ENCODE results near the gene PREX1.

Gene PREX1

DNA sequence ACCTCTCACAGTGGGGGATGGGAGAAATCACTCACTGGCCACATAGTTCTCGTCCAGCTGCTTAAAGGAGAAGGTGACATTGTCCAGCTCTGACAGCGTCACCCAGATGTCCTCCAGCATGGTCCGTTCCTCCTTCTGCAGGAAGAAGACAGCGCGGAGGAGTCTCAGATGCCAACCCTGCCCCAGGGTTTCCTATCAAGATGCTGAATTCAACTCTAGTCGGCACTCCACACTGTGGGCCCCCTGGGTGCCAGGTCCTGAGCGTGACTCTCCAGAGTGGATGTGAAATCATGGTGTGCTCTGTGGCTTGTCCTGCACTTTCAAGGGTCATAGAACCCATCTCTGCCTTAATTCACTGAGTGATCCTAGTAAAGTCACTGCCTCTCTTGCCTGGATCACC, 193.2 kb downstream of the PREX1 start:
- DNase-seq (ENCODE audit: low read depth) = no peak

DNA sequence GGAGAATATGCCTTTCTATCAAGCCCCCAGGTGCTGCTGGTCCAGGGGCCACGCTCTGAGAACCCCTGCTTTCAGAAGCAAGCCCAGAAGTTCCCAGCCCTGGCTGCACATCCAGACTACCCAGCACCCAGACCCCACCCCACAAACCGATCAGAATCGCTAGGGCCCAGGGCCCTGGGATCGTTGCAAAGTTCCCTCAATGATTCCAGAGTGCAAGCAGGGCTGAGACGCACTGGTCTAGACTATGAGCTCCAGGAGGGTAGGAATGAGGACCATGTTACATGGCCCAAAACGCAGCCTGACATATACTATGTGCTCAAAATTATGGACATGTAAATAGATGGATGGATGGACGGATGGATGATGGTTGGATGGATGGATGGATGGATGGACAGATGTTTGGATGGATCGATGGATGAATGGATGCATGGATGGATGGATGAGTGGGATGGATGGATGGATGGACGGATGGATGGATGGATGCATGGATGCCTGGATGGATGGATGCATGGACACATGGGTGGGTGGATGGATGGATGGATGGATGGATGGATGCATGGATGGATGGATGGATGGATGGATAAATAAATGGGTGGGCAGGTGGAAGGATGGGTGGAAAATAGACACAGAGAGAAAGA, 194.1 kb downstream of the PREX1 start:
- no peak for DNase-seq (ENCODE audit: low read depth)

DNA sequence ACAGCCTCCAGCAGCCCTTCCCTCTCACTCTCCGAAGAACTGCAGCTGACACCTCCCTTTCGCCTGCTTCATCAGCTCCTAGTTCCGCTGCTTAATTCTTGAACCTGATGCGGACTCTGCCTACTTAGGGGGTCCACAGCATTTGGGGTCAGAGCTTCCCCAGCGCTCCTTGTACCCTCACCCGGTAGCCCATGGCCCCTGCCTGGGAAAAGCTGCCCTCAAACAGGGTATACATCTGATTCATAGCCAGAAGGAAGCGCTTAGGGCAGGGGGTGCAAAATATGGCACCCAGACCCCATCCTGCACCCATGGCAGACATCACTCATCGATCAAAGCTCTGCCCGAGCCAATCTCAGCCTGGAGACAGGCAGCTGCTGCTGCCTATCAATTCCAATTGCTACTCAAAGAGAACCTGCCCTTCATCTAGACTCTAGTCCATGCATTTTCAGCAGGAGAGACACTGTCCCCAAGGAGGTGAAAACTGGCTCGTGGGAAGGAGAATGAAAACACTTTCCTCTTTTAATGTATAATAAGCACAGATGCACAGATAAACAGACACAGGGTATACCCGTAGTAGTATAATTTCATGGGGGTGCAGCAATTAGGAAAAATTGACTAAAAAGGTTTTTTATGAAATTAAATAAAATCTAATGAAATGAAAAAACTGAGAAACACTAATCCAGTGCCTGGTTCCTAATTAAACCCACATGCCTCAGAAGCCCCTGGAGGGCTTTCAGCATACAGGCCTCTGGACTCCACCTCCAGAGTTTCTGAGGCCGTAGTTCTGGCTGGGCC, 194.8 kb downstream of the PREX1 start:
- DNase-seq (ENCODE audit: low read depth) = no peak

DNA sequence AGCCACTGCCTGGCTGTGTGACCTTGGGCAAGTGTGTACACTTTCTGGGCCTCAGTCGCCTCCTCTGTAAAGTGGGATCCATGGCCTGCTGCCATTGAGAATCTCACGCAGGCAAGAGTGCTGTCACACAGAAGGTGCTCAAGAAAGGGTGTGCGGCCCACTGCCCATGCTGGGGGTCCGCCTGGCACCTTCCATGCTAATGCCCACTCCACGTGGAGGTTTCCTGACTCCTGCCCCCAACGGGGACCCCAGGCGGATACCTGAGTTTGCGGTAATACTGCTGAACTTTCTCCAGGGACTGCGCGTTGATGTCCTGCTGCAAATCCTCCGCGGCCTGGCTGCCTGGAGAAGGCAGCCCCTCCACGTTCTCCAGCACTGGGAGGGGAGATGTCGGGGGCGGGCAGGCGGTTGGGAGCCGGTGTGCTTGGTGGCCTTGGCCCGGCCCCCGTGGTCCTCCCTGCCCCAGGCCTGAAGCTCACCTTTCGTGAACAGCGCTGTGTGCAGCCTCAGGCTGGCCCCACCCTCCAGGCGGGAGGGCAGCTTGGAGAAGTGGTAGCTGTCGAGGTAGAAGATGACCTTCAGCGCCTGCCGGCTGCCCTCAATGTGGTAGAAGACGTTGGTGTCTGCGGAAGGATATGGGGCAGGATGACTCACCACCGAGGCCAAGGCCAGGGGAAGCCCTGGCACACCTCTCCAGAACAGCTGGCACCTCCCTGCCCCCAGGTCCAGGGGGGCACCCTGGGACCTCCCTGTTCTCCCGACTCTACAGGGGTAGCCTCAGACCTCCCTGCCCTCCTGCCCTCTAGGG, 195.6 kb downstream of the PREX1 start:
- no peak for DNase-seq (ENCODE audit: low read depth)

DNA sequence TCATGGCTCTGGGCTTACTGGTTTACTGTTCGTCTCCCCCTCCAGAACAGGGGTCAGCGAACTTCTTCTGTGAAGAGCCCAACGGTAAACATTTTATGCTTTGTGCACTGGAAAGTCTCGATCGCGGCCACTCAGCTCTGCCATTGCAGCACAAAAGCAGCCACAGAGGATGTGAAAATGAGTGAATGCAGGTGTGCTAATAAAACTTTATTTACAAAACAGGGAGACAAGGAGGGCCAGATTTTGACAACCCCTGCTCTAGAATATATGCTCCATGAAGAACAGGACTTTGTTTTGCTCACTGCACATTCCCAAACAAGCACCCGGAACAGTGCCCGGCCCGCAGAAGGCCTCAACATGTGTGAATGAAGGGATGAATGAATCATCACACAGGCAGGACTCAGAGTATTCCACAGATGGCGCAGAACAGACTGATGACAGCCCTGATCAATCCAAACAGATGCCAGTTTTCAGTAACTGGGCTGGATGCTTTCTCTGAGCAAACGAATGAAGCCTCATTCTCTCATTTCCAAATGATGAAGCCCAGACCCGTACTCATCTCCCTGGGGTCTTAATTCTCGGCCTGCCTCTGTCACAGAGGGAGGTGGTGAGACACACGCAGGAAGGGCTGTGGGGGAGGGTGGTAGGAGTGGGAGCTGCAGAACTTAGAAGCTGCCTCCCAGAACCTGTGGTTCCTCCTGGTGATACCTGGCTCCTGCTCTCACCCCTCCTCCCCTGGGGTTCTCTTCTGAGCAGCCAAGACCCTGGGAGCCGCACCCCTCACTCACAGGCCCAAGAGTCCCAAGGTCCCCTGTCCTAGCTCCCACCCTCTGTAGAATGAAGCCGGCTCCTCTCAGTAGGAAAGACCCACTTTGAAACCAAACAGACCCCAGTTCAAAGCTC, 196.4 kb downstream of the PREX1 start:
- DNase-seq (ENCODE audit: low read depth) = peak; percentile 61

DNA sequence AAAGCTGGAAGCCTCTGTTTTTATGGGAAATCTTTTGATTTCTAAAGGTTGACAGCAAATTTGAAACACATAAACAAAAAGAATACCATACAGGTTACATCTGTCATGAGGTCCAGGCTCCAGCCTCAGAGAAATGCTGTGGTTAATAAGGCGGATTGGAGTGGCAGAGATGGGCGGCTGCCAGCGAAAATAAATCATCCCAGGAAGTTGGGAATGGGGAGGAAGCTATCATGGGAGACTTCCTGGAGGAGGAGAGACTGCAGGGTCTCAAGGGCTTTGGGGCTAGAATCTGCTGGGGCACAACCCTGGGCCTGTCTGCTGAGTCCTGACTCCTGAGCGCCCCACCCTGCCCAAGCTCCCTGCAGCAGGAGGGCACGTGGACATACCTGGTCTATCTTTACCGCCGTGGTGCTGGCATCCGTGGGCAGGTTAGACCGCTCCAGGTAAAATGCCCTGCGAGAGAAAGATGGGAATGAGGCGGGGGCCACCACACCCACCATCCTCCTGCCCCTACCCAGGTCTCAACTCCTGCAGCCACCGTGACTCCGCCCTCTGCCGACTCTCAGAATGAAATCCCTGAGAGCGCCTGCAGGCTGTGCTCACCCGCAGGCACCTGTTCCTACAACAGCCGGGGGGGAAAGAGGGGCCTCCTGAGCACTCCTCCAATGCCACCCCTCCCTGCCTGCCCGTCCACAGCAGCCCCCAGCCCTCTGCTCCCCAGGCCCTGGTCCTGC, 197.3 kb downstream of the PREX1 start:
- no peak for DNase-seq (ENCODE audit: low read depth)

DNA sequence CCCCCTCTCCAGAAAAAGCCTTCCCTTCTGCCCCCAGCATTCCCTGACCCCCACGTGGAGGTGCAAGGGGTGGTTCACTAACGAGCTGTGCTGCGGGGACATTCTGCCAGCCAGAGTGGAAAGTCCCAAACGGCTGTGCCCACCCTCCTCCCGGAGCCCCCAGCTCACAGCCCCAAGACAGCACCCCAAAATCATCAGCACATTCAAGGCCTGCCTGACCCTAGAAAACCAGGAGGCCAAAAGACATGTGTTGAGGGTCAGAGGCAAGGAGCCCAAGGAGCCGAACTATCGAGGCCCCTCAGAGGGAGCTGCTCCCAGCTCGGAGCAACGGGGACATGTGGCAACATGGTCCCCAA, 197.9 kb downstream of the PREX1 start:
- DNase-seq (ENCODE audit: low read depth) = no peak

DNA sequence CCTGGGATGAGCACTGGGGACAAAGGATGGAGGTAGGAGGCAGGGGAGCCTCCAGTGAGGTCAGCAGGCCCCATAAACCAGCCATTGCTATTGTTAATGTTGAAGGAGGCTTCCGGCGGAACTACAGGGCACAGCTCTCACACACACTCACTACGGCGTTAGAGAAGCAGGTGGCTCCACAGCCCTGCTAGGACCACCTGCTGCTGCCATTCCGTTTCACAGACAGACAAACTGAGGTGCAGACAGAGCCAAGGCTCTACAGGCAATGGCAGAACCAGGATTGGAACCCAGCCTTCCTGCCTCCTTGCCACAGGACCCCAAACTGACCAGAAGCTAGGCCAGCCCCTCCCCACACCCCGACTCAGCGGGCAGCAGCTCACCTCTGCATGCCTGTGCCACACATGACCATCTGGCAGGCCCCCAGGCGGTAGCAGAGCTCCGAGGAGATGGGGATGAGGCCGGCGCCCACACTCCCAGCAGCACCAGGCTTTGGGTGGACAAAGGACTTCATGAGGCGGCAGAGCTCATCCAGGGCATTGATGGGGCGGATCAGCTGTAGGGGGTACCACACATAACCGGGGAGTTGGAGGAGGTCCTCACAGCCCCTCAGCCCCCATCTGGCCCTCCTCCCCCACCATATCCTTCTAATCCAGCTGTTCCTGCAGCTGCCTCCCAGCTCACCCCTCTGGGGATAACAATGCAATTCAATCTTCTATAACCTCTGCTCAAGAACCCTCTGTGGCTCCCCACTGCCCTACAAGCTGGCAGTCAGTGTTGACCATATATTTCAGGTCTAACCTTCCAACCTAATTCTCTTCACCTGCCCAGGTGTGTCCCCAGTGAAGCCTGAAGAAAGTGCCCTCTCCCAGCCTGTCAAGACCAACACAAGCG, 198.5 kb downstream of the PREX1 start:
- DNase-seq (ENCODE audit: low read depth) = no peak

DNA sequence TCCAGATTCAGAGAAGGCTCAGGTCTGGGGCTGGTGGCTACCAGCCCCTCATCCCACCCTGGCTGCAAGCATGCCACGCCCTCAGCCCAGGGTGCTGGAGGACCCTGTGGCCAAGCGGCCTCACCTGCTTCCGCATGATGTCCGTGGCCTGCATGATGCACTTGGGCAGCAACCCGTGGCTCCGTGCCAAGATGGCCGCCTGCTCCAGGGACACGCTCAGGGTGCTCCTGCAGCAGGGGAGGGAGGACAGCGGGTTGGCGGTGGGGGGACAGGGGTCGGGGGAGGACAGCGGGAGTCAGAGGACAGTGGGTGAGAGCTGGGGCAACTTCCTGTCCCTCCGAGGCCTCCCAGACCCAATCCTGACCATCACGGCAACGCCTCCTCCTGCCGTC, 200.1 kb downstream of the PREX1 start:
- DNase-seq (ENCODE audit: low read depth) = no peak

DNA sequence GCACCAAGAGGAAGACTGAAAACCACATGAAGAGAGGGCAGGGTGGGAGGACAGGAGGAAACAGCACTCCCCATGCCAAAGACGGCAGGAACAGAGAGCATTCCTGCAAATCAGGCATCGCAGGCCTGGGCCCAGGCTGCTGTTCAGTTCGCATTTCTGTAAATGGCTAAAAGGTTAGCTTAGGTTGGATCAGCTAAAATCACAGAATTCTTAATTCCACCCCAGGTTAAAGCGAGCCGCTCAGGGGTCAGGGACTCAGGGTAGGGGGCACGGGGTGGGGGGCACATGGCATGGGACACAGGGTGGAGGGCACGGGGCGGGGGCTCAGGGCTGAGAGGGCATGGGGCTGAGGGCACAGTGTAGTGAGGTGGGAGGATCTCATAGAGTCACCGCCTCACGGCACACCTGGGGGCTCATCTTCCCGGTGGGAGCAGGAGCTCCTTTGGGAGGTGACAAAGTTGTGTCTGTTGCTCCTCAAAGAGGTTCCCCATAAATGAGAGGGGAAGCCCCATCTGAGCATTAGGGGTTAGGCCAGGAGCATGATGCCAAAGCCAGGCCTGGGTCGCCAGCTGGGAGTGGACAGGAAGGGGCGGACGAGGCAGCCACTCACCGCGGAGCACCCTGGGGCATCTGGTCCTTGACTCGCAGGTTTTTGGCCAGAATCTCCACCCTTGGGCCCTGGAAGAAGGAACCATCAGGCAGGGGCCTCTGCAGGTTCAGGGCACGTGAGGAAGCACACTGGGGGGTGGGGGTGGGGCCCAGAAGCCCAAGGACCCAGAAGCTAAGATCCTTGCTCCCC, 200.7 kb downstream of the PREX1 start:
- no peak for DNase-seq (ENCODE audit: low read depth)

DNA sequence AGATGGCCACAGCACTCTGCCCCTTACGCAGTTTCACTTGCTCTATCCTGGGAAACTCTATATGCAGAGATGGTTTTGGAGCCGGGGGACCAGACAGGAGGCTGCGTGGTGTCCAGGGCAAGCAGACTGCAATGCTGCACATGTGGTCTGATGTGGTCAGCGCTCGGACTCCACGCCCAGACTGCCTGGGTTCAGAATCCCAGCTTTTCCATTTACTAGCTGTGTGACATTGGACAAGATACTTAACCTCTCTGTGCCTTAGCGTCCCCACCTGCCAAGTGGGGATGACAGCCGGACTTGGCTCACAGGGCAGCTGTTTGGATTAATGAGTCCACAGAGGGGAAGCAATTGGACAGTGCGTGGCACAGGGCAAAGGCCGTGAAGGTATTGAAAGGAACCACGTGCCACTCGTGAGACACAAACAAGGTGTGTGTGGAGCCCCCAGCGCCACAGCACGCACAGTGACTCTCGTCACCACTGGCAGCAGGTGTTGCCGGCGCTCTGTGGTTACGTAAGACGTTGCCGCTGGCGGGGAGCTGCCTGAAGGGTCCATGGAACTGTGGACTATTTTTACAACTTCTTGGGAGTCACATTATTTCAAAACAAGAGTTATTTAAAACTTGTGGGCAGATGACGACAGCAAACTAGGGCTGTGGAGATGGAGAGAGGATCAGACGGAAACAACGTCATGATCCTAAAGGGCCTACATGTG, 201.4 kb downstream of the PREX1 start:
- no peak for DNase-seq (ENCODE audit: low read depth)

DNA sequence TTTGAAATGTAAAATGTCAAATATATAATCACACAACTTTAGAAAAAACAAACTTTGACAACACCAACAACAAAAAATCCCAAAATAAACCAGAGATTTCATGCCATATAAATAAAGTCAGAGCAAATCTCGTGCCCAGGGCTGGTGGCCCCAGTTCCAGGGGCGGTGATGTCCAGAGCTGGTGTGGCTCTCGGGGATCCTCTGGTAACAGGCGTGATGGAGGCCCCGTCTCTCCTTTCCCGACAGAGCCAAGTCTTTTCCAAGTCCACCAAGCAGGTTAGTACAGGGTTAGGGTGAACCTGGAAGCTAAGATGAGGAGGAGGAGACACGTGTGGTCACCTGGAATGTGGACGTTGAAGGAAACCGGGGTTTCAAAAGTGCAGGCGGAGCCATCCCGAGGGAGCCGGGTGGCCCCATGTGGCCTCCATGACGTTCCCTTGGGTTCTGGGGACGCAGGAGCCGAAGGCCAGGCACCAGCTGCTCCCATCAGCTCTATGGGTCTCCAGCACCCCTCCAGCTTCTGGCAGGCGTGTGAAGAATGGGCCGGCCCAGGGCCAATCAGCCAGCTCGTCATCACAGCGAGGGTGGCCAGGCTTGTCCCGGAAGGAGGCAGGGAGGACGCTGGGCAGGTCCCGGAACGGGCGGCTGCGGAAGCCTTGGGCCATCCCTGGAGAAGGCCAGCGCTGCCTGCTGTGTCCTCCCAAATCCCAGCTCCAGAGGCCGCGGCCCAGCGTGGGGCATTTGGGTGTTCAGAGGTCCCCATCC, 202.5 kb downstream of the PREX1 start:
- no peak for DNase-seq (ENCODE audit: low read depth)

DNA sequence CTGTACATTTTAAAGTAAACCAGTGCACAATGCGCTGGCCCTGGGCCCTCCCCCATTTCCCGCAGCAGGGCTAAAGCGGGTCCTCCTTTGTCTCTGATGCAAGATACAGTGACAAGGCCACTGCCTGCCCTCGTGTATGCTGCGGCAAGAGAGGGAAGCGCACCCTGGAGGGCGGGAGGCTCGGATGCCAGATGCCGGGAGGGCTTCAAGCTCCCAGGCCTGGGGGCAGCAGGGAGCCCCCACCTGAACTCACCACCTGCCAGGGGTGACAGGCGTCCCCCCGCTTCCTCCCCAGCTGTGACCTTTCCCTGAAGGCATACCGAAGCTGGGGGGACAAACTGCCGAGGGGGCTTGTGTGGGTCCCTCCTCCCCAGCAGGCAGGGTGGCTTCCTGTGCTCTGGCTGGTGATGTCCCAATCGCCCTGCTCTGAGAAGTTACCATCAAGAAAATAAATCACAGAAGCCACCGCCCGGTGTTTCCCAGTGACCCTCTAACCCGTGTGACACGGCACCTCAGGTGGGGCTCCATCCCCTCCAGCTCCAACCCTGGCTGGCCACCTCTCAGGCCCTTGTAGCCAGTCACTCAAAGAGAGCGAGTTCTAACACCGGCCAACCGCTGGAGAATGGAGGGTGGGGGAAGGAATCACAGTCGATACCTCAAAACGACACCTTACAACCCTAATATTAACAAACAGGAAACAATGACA, 203.3 kb downstream of the PREX1 start:
- DNase-seq (ENCODE audit: low read depth) = no peak

DNA sequence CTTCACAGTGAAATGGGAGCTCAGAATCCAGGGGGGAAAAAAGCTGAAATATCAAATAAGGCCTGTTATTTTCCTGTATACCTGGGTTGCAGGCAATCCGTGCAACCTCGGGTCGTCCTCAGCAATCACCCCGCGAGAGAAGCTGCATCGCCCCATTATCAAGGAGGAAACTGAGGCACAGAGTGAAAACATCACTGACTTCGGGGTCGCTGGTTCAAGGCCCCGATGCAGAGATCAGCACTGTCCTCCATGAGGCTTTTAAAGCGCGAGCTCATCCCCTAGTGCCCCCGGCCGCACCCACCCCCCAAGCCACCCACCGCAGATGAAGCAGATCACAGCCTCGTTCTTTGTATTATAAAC, 203.9 kb downstream of the PREX1 start:
- DNase-seq (ENCODE audit: low read depth) = no peak

DNA sequence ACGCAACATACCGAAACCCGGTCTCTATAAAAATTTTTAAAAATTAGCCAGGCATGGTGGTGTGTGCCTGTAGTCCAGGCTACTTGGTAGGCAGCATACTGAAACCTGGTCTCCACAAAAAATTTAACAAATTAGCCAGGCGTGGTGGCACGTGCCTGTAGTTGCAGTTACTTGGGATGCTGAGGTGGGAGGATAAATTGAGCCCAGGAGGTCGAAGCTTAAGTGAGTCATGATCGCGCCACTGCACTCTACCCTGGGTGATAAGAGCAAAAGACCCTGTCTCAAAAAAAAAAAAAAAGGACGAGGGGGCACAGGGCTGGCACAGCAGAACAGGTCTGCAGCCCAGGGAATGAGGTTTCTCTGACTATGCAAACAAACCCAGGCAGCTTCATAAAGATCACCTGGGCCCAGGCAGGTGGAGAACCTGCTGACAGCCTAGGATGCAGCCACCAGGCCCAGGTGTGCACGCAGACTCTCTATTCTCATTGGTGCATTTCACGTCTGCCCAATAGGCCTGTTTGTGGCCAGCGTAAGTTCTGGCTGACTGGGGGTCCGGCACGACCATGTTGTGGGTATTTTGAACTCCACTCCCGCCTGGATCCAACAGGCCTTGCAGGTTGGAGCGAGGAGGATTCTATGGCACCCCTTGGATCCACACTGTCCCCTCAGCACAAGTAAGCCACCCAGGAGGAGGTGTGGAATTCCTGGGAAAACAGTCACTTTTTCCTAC, 204.5 kb downstream of the PREX1 start:
- no peak for DNase-seq (ENCODE audit: low read depth)

DNA sequence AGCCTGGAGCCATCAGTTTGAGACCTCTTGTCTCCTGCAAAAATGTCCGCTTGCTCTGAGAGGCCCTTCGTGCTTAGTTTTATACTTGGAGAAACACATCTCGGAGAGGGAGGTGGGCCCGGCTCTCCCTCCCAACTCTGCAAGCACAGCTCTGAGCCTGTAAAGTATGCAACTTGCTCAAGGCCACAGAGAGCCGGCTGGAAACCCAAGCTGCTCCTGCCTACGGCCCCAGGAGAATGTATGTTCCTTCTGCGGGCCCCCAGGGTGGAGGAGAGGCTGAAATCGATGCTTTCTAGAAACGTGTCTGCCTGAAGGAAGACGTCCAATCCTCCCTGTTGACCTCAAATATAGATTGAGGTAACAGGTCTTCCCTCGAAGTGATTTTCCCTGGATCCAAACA, 205.4 kb downstream of the PREX1 start:
- no peak for DNase-seq (ENCODE audit: low read depth)

All from HS-5 (cell line).